Measurements from ENCODE around the gene INPP5B. TPM values are rescaled to one million over a fixed set of nuclear protein-coding genes. Genes with fewer than 3 reads are reported as not detected.
"Not testable (repeated sequence)": the region's sequence is repeated elsewhere in the genome, so short reads cannot be mapped to it uniquely, and the experiment has no call there.

The INPP5B gene
- total and polyA plus RNA-seq, 4 donors, result 9.2 to 40.8 (median 27.2) TPM

DNA sequence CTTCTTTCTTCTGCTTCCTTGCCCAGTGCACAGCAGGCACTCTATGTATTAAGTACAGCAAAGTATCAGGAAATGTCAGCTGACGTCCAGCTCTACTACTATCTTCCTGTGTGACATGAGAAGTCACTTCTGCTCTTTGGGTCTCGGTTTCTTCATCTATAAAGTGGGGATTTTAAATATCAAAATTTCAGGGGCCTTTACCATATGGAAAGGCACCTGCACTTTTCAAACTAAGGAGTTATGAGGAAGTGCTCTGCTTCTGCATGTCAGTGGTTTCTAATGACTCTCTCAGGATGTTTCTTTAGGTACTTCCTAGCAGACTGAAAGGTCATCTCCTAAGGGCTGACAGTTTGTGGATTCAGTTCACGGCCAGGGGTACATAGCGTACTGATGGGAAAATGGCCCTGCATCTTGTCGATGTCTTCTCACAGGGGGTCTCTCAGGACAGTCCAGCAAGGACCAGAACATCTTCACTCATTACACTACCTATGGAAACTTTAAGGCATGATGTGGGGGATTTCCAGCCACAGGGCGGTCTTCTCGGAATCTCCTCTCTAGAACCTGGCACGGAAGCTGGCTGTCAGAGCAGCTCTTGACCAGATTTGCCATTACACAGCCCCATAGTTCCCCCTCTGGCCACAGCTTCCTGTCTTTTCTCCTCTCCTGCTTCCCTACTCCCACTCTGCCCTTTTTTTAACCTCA, 45.5 kb downstream of the INPP5B start:
- Histone ChIP-seq H3K27ac (ENCODE audit: low read depth in 1 of 2, low read length in 1 of 2) (peak overlapping the region in 1 of 2 donors; percentile 4), H3K27me3 (ENCODE audit: control insufficient read depth in 3 of 3, insufficient read depth in 3 of 3, low read length in 2 of 3) (no peaks in the 10 kb centered on the region), H3K4me3 (no peak overlapping the region), H3K36me3 (ENCODE audit: control insufficient read depth in 4 of 4, insufficient read depth in 4 of 4, low read length in 4 of 4) (peaks cover 0 to 4% (median 0%) of the 10 kb centered on the region in 4 donors), H3K9ac (ENCODE audit: insufficient read depth in 1 of 2, low read length in 2 of 2) (no peak overlapping the region), H3K9me3 (ENCODE audit: control insufficient read depth in 4 of 4, insufficient read depth in 3 of 4, low read length in 3 of 4) (peaks cover 0 to under 1% (median 0%) of the 10 kb centered on the region in 4 donors), H3K4me1 (ENCODE audit: control insufficient read depth in 5 of 5, insufficient read depth in 5 of 5, low read length in 5 of 5) (no peaks in the 10 kb centered on the region)
- TF ChIP-seq CTCF (IDR thresholded peaks at IDR 0.05; ENCODE audit: control extremely low read depth, extremely low read depth), result no peak
- DNase-seq (no peak), ATAC-seq (ENCODE audit: insufficient read depth, low FRiP score) (peak; percentile 41)
- 43 to 61% methylated on average over 8 of the region's 8 CpGs for WGBS, 2 donors

DNA sequence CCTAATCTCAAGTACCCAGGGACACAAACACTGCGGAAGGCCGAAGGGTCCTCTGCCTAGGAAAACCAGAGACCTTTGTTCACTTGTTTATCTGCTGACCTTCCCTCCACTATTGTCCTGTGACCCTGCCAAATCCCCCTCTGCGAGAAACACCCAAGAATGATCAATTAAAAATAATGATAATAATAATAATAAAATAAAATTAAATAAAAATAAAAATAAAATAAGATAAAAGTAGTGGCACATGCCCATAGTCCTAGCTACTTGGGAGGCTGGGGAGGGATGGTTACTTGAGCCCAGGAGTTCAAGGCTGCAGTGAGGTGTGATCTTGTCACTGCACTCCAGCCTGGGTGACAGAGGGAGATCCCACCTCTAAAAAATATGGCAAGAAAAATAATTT, 49.3 kb downstream of the INPP5B start:
- H3K27ac ChIP-seq (ENCODE audit: low read depth in 1 of 2, low read length in 1 of 2); ATAC-seq (ENCODE audit: insufficient read depth, low FRiP score); H3K36me3 ChIP-seq (ENCODE audit: control insufficient read depth in 4 of 4, insufficient read depth in 4 of 4, low read length in 4 of 4); H3K27me3 ChIP-seq (ENCODE audit: control insufficient read depth in 3 of 3, insufficient read depth in 3 of 3, low read length in 2 of 3); H3K4me3 ChIP-seq; H3K9ac ChIP-seq (ENCODE audit: insufficient read depth in 1 of 2, low read length in 2 of 2); H3K9me3 ChIP-seq (ENCODE audit: control insufficient read depth in 4 of 4, insufficient read depth in 3 of 4, low read length in 3 of 4); DNase-seq; H3K4me1 ChIP-seq (ENCODE audit: control insufficient read depth in 5 of 5, insufficient read depth in 5 of 5, low read length in 5 of 5): not testable (repeated sequence)
- 78 to 89% methylated on average over 3 of the region's 3 CpGs for WGBS, 2 donors

DNA sequence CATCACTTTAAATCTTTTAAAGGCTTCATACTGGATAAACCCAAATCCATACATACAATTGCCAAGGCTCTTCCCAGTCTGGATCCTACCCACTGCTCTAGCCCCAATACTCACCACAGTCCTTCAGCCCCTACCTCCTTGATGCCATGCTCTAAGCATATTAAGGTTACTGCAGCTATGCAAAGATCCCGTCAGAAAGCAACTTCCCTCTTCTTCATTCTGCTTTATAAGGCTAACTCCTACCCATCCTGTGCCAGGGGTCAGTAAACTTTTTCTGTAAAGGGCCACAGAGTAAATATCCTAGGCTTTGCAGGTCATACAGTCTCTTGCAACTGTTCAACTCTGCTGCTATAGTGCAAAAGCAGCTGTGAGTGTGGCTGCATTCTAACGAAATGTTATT, 53.2 kb downstream of the INPP5B start:
- WGBS, 2 donors, result 71 to 86% methylated on average over 2 of the region's 2 CpGs
- peaks cover 6 to 9% (median 8%) of the 10 kb centered on the region in 4 donors for H3K36me3 ChIP-seq (ENCODE audit: control insufficient read depth in 4 of 4, insufficient read depth in 4 of 4, low read length in 4 of 4)
- DNase-seq (no peak), ATAC-seq (ENCODE audit: insufficient read depth, low FRiP score) (no peak)
- H3K9me3 ChIP-seq (ENCODE audit: control insufficient read depth in 4 of 4, insufficient read depth in 3 of 4, low read length in 3 of 4), result no peaks in the 10 kb centered on the region
- no peak overlapping the region for H3K4me3 ChIP-seq
- TF ChIP-seq CTCF (IDR thresholded peaks at IDR 0.05; ENCODE audit: control extremely low read depth, extremely low read depth), result no peak
- no peaks in the 10 kb centered on the region for H3K27me3 ChIP-seq (ENCODE audit: control insufficient read depth in 3 of 3, insufficient read depth in 3 of 3, low read length in 2 of 3)
- H3K4me1 ChIP-seq (ENCODE audit: control insufficient read depth in 5 of 5, insufficient read depth in 5 of 5, low read length in 5 of 5), result no peaks in the 10 kb centered on the region
- no peak overlapping the region for H3K9ac ChIP-seq (ENCODE audit: insufficient read depth in 1 of 2, low read length in 2 of 2)
- no peak overlapping the region for H3K27ac ChIP-seq (ENCODE audit: low read depth in 1 of 2, low read length in 1 of 2)

- WGBS, 2 donors, result 64 to 71% methylated on average over 5 of the region's 5 CpGs
- Histone ChIP-seq H3K36me3 (ENCODE audit: control insufficient read depth in 4 of 4, insufficient read depth in 4 of 4, low read length in 4 of 4) (peaks cover 11 to 19% (median 12%) of the 10 kb centered on the region in 4 donors), H3K27me3 (ENCODE audit: control insufficient read depth in 3 of 3, insufficient read depth in 3 of 3, low read length in 2 of 3) (no peaks in the 10 kb centered on the region), H3K9me3 (ENCODE audit: control insufficient read depth in 4 of 4, insufficient read depth in 3 of 4, low read length in 3 of 4) (no peaks in the 10 kb centered on the region), H3K9ac (ENCODE audit: insufficient read depth in 1 of 2, low read length in 2 of 2) (no peak overlapping the region), H3K4me3 (no peak overlapping the region), H3K4me1 (ENCODE audit: control insufficient read depth in 5 of 5, insufficient read depth in 5 of 5, low read length in 5 of 5) (peaks cover 0 to 4% (median 0%) of the 10 kb centered on the region in 5 donors), H3K27ac (ENCODE audit: low read depth in 1 of 2, low read length in 1 of 2) (no peak overlapping the region)
- TF ChIP-seq CTCF (IDR thresholded peaks at IDR 0.05; ENCODE audit: control extremely low read depth, extremely low read depth), result no peak
- DNase-seq (no peak), ATAC-seq (ENCODE audit: insufficient read depth, low FRiP score) (no peak)
These were observed 54.5 kb downstream of the INPP5B start for GRCh38 chr1:37892151-37893047.

Data from lung (tissue), 12 donors.